Colonic mucosa (tissue), 4 donors: ENCODE results near the gene CITED4. TPM values are rescaled to one million over a fixed set of nuclear protein-coding genes. Genes with fewer than 3 reads are reported as not detected.

ENCODE experiments used
- DNase-seq: peaks from one replicate; pipeline ENCODE4 v3.0.0-alpha.2; 2020
- H3K27ac ChIP-seq: fragments of 200-600 bp; one replicate; pipeline ENCODE4 v1.8.0; 2021
- H3K27me3 ChIP-seq: fragments of 200-600 bp; one replicate; pipeline ENCODE4 v1.8.0; 2021
- H3K36me3 ChIP-seq: fragments of 200-600 bp; one replicate; pipeline ENCODE4 v1.8.0; 2021
- H3K4me1 ChIP-seq: fragments of 200-600 bp; one replicate; pipeline ENCODE4 v1.8.0; 2021; ENCODE audit warnings: mild to moderate bottlenecking
- H3K4me3 ChIP-seq: fragments of 200-600 bp; one replicate; pipeline ENCODE4 v1.8.0; 2021
- H3K9ac ChIP-seq, 2 donors: one replicate each; pipeline ENCODE4 v1.7.0; 2013; ENCODE audit warnings: control low read depth in 2 of 2, low read depth in 2 of 2, low read length in 2 of 2
- H3K9me3 ChIP-seq: fragments of 200-600 bp; one replicate; pipeline ENCODE4 v1.8.0; 2021
- intact Hi-C: fragments of 100-400 bp; cut with DNase I; formaldehyde crosslinking; loops from one replicate; pipeline ENCODE4 v1.14.1; 2022
- total RNA-seq, 2 donors: library from RNA; stranded (reverse); fragmentation: NEBNext Ultra II Directional in 1 of 2; extraction: Animal tissue kit (Norgen Biotek cat#: 25700) in 1 of 2; gene quantifications; one replicate each; pipeline ENCODE4 v1.2.1, GENCODE V29; 2021
- TF ChIP-seq, protein P1 (sequence below): fragments of 200-600 bp; IDR thresholded peaks from one replicate; pipeline ENCODE4 v1.8.0; 2022; ENCODE audit warnings: antibody characterized with exemption, mild to moderate bottlenecking
- donor health status: healthy.
- donor health status: DM: no; HTN: no; CAD: no.
- donor health status: DM: no; HTN: no; CAD: no.

Gene CITED4
- total RNA-seq, 2 donors from 2014 or later = 3.4 to 5.8 TPM

DNA sequence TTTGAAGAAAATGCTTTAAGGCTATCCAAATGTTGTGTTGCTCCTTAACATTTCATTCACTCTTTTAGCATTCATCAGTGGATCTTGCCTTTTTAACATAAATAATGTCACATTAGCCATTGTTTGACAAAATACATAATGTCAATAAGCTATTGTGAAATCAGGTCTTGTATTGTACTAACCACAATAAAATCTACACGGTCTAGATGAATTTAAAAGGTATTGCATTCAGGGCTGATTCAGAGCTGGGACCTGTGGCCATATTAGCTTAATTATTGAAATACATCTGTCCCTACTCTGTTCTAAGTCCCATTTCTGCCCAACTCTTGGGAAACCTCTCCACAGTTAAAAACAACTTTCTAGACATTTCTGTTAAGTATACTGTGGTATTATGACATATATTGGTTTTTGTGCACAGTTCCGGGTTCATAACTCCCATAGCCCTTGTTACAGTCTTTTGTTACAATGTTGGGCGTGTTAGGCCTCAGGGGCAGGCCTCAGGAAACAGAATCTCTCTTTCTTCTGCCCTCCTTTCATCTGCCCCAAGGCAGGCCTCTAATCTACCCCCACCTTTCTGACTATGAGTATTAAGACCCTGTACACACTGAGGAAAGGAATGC lies 44.7 kb upstream of the CITED4 start:
- Histone ChIP-seq H3K4me1 (no peaks in the 10 kb centered on the region), H3K9ac (no peak overlapping the region), H3K27me3 (no peaks in the 10 kb centered on the region), H3K4me3 (no peak overlapping the region), H3K36me3 (no peaks in the 10 kb centered on the region), H3K9me3 (no peaks in the 10 kb centered on the region), H3K27ac (no peak overlapping the region)
- intact Hi-C loops = no loop called here
- TF ChIP-seq, protein P1, sequence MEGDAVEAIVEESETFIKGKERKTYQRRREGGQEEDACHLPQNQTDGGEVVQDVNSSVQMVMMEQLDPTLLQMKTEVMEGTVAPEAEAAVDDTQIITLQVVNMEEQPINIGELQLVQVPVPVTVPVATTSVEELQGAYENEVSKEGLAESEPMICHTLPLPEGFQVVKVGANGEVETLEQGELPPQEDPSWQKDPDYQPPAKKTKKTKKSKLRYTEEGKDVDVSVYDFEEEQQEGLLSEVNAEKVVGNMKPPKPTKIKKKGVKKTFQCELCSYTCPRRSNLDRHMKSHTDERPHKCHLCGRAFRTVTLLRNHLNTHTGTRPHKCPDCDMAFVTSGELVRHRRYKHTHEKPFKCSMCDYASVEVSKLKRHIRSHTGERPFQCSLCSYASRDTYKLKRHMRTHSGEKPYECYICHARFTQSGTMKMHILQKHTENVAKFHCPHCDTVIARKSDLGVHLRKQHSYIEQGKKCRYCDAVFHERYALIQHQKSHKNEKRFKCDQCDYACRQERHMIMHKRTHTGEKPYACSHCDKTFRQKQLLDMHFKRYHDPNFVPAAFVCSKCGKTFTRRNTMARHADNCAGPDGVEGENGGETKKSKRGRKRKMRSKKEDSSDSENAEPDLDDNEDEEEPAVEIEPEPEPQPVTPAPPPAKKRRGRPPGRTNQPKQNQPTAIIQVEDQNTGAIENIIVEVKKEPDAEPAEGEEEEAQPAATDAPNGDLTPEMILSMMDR = no peak
- DNase-seq = no peak

DNA sequence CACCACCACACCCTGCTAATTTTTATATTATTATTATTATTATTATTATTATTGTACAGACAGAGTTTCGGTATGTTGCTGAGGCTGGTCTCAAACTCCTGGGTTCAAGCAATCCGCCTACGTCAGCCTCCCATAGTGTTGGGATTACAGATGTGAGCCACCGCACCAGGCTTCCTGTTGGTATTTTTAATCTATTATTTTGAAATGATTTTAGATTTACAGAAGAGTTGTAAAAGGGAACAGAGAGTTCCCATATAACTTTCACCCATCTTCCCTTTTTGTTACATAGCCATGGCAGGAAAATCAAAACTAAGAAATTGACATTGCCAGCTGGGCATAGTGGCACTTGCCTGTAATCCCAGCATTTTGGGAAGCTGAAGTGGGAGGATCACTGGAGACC lies 42.9 kb upstream of the CITED4 start:
- TF ChIP-seq, protein P1 = no peak
- no peak overlapping the region for H3K4me3 ChIP-seq
- H3K9ac ChIP-seq = no peak overlapping the region
- H3K27ac ChIP-seq = no peak overlapping the region
- H3K9me3 ChIP-seq = no peaks in the 10 kb centered on the region
- DNase-seq = no peak
- H3K4me1 ChIP-seq = no peaks in the 10 kb centered on the region
- H3K27me3 ChIP-seq = no peaks in the 10 kb centered on the region
- intact Hi-C loops = no loop called here
- H3K36me3 ChIP-seq = no peaks in the 10 kb centered on the region

DNA sequence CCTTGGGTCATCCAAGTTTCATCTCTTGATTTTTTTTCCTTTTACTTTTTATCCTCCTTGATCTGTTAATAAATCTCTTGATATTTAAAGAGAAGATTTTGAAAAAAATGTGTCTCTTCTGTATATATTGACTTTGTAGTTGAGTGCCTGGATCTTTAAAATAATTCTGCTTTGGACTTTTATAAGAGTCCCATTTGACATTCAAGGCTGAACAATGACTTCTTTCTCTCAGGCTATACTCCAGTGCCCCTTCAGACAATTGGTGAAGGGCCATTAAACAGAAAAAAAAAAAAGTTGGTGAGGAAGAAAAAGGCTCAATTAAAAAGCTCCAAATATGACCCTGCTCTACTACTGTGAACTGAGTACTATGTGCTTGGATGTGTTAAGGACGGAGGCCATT lies 40.9 kb upstream of the CITED4 start:
- Histone ChIP-seq H3K4me3 (no peak overlapping the region), H3K36me3 (no peaks in the 10 kb centered on the region), H3K27ac (no peak overlapping the region), H3K27me3 (no peaks in the 10 kb centered on the region), H3K9ac (no peak overlapping the region), H3K9me3 (no peaks in the 10 kb centered on the region), H3K4me1 (no peaks in the 10 kb centered on the region)
- intact Hi-C loops = no loop called here
- no peak for DNase-seq
- TF ChIP-seq, protein P1 = no peak

DNA sequence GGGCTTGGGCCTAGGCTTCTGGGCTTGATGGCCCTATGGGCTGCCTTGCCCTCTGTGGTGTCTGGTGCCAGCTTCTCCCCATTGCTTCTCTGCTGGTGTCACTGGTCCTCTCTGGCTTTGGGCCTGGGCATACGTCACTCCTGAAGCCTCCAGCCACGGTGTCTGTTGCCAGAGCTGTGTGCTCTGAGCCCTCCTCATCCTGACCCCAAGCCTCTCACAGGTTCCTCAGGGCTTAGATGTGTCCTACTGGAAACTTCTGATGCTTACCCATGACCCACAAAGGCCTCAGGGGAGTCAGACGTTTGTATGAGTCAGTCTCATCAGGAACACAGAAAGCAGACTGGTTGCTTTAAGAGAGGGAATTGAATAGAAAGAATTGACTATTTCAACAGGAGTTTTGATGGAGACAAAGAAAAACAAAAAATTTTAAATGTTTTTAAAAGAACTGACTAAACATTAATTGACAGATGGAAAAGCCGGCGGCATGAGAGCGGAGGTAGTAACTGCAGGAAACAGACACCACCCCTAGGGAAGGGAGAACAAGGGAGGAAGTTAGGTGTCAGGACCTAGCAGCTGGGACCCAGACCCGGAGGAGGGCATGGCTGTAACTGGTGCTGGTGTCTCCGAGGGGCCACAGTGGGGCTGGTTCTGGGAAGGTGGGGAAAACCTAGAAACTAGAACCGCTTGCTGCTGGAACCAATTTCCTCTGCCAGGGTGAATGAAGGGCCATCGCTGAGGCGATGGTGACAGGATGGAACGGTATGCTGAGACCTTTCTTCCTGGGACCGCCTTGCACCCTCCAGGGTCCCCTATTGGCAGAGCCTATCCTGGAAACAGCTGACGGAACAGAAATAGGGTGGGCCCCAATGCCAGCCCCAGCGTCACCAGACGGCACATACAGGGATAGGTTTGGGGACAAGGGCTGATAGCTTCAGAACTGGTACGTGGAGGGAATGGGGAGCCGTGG lies 40.0 kb upstream of the CITED4 start:
- TF ChIP-seq, protein P1 = no peak
- H3K4me1 ChIP-seq = no peaks in the 10 kb centered on the region
- H3K27ac ChIP-seq = no peak overlapping the region
- intact Hi-C loops = no loop called here
- H3K4me3 ChIP-seq = no peak overlapping the region
- H3K27me3 ChIP-seq = no peaks in the 10 kb centered on the region
- no peak overlapping the region for H3K9ac ChIP-seq
- DNase-seq = no peak
- H3K9me3 ChIP-seq = no peaks in the 10 kb centered on the region
- H3K36me3 ChIP-seq = no peaks in the 10 kb centered on the region

DNA sequence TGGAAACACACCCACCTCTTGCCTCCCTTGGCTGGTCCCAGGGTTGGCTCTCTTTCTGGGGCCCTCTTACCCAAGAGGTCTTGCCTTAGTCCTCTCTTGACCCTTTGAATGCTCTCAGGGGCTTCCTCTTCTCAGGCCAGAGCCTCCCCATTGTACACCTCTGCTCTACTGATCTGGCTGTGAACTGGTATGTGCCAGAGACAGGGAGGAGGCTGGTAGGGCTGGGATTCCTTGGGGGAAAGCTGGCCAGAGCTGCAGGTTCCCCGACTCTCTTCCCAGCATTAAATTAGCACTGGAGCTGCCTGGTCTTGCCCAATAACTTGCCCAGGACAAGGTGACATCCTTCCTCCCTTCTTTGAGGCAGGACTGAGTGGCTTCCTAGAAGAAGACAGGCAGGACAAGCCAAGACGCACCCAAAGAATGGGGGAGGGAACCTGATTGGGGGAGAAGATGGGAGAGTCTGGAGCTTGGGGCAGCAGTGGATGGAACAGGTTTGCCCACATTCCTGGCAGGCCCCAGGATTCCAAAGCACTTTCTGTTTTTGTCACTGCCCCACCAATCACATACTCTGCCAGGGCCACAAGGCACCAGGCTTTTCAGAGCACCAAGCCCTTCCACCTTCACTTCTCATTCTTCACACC lies 37.2 kb upstream of the CITED4 start:
- Histone ChIP-seq H3K9me3 (no peaks in the 10 kb centered on the region), H3K4me1 (no peaks in the 10 kb centered on the region), H3K27ac (no peak overlapping the region), H3K36me3 (no peaks in the 10 kb centered on the region), H3K9ac (no peak overlapping the region), H3K4me3 (no peak overlapping the region), H3K27me3 (no peaks in the 10 kb centered on the region)
- intact Hi-C loops = no loop called here
- TF ChIP-seq, protein P1 = no peak
- no peak for DNase-seq
